HepG2 (cell line): Measurements from ENCODE around the gene YPEL5. TPM values are rescaled to one million over a fixed set of nuclear protein-coding genes. Genes with fewer than 3 reads are reported as not detected.

Experiments used
- FOXK1 ChIP-seq: sonication (generic); formaldehyde crosslinking; IDR thresholded peaks from 2 replicates; pipeline ENCODE4 v1.4.0; 2020; ENCODE audit warnings: low read depth, missing genetic modification reagents, borderline replicate concordance
- KDM2A ChIP-seq: sonication (generic); formaldehyde crosslinking; IDR thresholded peaks from 2 replicates; pipeline ENCODE4 v1.4.0; 2020; ENCODE audit warnings: low read depth, missing genetic modification reagents, borderline replicate concordance
- LCORL ChIP-seq, 2 experiments: fragments of 450-650 bp in 1 of 2; sonication (generic) in 1 of 2; formaldehyde crosslinking in 1 of 2; IDR thresholded peaks; 2 replicates each; pipeline versions ENCODE4 v1.5.0 to v1.6.1; 2017 to 2020; ENCODE audit warnings: antibody characterized with exemption in 1 of 2, missing genetic modification reagents in 1 of 2
- NCOA2 ChIP-seq: sonication (generic); formaldehyde crosslinking; IDR thresholded peaks from 2 replicates; pipeline ENCODE4 v1.8.0; 2022; ENCODE audit warnings: inconsistent platforms
- NR2F6 ChIP-seq, 2 experiments: IDR thresholded peaks; 2 replicates each; pipeline ENCODE4 v1.6.1; 2016; ENCODE audit warnings: antibody characterized with exemption in 1 of 2, mild to moderate bottlenecking in 1 of 2
- POLR2G ChIP-seq: fragments of 200-400 bp; formaldehyde crosslinking; IDR thresholded peaks from 2 replicates; pipeline ENCODE4 v1.6.1; 2018; ENCODE audit warnings: mild to moderate bottlenecking, low read depth, low read length, moderate library complexity
- ZNF781 ChIP-seq: sonication (generic); formaldehyde crosslinking; IDR thresholded peaks from 2 replicates; pipeline ENCODE4 v1.5.1; 2020; ENCODE audit warnings: borderline replicate concordance, mild to moderate bottlenecking, missing genetic modification reagents; ENCODE audit errors: not compliant biosample characterization
- polyA plus RNA-seq, 8 experiments: library from polyadenylated mRNA; depleted of rRNA in 3 of 8; stranded (reverse) in 7 of 8; unstranded in 1 of 8; fragments of >200 nt; fragmentation: Illumina TruSeq in 4 of 8; extraction: Trizol in 4 of 8; gene quantifications; 2 replicates each; pipeline versions ENCODE4 v1.2.1 to v1.2.3, GENCODE V29; 2011 to 2016; ENCODE audit warnings: low read depth in 4 of 8, missing spikeins in 1 of 8, mixed read lengths in 1 of 8; ENCODE audit not compliant: insufficient read depth in 1 of 8
- total RNA-seq, 5 experiments: library from RNA; depleted of rRNA; stranded (reverse); fragments of >200 nt; fragmentation: Illumina TruSeq; extraction: Trizol; gene quantifications; 2 replicates each; pipeline ENCODE4 v1.2.3, GENCODE V29; 2016; ENCODE audit warnings: low read depth in 1 of 5
- TF ChIP-seq, protein P1 (sequence below): sonication (generic); formaldehyde crosslinking; IDR thresholded peaks from 2 replicates; pipeline ENCODE4 v1.5.0; 2020; ENCODE audit warnings: mild to moderate bottlenecking, missing genetic modification reagents, borderline replicate concordance
- TF ChIP-seq, protein P2 (sequence below): IDR thresholded peaks from 2 replicates; pipeline ENCODE4 v1.4.0; 2020; ENCODE audit warnings: mild to moderate bottlenecking, missing genetic modification reagents
- TF ChIP-seq, protein P3 (sequence below): IDR thresholded peaks from 2 replicates; pipeline ENCODE4 v1.6.1; 2016; ENCODE audit warnings: low read depth
- TF ChIP-seq, protein P4 (sequence below): sonication (generic); formaldehyde crosslinking; IDR thresholded peaks from 2 replicates; pipeline ENCODE4 v1.4.0; 2020; ENCODE audit warnings: missing genetic modification reagents, borderline replicate concordance
- TF ChIP-seq, protein P5 (sequence below): sonication (generic); formaldehyde crosslinking; IDR thresholded peaks from 2 replicates; pipeline ENCODE4 v1.4.0; 2020; ENCODE audit warnings: mild to moderate bottlenecking, low read depth, missing genetic modification reagents

YPEL5 gene
- total and polyA plus RNA-seq, 2 of the 13 experiments (the other 11 are each of a cell fraction or from before 2014, with no cell fraction given), result 12.7 to 49.7 TPM

DNA sequence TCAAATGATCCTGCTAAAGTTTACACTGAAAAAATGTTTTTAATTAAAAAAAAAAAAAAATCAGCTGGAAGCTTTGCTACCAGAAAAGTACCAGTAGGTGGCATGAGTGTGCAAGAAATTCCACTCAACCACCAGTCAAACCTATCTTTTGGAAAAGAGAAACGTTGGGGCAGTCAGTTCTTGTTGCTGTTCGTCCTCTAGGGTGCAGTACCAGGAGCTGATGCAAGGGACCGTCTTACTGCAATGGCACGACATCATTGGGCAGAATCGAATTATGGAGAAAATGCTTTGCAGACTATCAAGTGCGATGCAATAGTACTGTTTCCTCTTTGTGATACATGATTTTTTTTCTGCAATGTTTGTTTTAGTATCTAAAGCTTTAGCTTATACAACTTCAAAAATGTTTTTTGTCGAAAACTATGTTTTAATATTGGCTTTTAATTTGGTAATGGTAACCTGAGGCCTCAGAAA is 18.3 kb downstream of the YPEL5 start (continued):
- TF ChIP-seq, protein P1, sequence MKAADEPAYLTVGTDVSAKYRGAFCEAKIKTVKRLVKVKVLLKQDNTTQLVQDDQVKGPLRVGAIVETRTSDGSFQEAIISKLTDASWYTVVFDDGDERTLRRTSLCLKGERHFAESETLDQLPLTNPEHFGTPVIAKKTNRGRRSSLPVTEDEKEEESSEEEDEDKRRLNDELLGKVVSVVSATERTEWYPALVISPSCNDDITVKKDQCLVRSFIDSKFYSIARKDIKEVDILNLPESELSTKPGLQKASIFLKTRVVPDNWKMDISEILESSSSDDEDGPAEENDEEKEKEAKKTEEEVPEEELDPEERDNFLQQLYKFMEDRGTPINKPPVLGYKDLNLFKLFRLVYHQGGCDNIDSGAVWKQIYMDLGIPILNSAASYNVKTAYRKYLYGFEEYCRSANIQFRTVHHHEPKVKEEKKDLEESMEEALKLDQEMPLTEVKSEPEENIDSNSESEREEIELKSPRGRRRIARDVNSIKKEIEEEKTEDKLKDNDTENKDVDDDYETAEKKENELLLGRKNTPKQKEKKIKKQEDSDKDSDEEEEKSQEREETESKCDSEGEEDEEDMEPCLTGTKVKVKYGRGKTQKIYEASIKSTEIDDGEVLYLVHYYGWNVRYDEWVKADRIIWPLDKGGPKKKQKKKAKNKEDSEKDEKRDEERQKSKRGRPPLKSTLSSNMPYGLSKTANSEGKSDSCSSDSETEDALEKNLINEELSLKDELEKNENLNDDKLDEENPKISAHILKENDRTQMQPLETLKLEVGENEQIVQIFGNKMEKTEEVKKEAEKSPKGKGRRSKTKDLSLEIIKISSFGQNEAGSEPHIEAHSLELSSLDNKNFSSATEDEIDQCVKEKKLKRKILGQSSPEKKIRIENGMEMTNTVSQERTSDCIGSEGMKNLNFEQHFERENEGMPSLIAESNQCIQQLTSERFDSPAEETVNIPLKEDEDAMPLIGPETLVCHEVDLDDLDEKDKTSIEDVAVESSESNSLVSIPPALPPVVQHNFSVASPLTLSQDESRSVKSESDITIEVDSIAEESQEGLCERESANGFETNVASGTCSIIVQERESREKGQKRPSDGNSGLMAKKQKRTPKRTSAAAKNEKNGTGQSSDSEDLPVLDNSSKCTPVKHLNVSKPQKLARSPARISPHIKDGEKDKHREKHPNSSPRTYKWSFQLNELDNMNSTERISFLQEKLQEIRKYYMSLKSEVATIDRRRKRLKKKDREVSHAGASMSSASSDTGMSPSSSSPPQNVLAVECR (CRISPR knock-in tag), result no peak
- no peak for TF ChIP-seq NCOA2 (CRISPR knock-in tag)
- no peak for TF ChIP-seq ZNF781 (CRISPR knock-in tag)
- TF ChIP-seq NR2F6 (IDR thresholded peaks at IDR 0.05), result no peak
- TF ChIP-seq NR2F6 (CRISPR knock-in tag; IDR thresholded peaks at IDR 0.05), result 0 out of 2 replicates have a peak, but pooled peaks have one; percentile 18
- TF ChIP-seq, protein P2, sequence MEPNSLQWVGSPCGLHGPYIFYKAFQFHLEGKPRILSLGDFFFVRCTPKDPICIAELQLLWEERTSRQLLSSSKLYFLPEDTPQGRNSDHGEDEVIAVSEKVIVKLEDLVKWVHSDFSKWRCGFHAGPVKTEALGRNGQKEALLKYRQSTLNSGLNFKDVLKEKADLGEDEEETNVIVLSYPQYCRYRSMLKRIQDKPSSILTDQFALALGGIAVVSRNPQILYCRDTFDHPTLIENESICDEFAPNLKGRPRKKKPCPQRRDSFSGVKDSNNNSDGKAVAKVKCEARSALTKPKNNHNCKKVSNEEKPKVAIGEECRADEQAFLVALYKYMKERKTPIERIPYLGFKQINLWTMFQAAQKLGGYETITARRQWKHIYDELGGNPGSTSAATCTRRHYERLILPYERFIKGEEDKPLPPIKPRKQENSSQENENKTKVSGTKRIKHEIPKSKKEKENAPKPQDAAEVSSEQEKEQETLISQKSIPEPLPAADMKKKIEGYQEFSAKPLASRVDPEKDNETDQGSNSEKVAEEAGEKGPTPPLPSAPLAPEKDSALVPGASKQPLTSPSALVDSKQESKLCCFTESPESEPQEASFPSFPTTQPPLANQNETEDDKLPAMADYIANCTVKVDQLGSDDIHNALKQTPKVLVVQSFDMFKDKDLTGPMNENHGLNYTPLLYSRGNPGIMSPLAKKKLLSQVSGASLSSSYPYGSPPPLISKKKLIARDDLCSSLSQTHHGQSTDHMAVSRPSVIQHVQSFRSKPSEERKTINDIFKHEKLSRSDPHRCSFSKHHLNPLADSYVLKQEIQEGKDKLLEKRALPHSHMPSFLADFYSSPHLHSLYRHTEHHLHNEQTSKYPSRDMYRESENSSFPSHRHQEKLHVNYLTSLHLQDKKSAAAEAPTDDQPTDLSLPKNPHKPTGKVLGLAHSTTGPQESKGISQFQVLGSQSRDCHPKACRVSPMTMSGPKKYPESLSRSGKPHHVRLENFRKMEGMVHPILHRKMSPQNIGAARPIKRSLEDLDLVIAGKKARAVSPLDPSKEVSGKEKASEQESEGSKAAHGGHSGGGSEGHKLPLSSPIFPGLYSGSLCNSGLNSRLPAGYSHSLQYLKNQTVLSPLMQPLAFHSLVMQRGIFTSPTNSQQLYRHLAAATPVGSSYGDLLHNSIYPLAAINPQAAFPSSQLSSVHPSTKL (CRISPR knock-in tag), result peak; percentile 20; the same call in 1 of the 2 replicates
- TF ChIP-seq LCORL (IDR thresholded peaks at IDR 0.05), result no peak
- peak; percentile 52; the same call in 1 of the 2 replicates for TF ChIP-seq LCORL (CRISPR knock-in tag; IDR thresholded peaks at IDR 0.05)
- TF ChIP-seq, protein P3, sequence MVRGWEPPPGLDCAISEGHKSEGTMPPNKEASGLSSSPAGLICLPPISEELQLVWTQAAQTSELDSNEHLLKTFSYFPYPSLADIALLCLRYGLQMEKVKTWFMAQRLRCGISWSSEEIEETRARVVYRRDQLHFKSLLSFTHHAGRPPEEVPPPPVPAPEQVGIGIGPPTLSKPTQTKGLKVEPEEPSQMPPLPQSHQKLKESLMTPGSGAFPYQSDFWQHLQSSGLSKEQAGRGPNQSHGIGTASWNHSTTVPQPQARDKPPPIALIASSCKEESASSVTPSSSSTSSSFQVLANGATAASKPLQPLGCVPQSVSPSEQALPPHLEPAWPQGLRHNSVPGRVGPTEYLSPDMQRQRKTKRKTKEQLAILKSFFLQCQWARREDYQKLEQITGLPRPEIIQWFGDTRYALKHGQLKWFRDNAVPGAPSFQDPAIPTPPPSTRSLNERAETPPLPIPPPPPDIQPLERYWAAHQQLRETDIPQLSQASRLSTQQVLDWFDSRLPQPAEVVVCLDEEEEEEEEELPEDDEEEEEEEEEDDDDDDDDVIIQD (CRISPR knock-in tag), result peak; percentile 73; the same call in 1 of the 2 replicates
- TF ChIP-seq, protein P4, sequence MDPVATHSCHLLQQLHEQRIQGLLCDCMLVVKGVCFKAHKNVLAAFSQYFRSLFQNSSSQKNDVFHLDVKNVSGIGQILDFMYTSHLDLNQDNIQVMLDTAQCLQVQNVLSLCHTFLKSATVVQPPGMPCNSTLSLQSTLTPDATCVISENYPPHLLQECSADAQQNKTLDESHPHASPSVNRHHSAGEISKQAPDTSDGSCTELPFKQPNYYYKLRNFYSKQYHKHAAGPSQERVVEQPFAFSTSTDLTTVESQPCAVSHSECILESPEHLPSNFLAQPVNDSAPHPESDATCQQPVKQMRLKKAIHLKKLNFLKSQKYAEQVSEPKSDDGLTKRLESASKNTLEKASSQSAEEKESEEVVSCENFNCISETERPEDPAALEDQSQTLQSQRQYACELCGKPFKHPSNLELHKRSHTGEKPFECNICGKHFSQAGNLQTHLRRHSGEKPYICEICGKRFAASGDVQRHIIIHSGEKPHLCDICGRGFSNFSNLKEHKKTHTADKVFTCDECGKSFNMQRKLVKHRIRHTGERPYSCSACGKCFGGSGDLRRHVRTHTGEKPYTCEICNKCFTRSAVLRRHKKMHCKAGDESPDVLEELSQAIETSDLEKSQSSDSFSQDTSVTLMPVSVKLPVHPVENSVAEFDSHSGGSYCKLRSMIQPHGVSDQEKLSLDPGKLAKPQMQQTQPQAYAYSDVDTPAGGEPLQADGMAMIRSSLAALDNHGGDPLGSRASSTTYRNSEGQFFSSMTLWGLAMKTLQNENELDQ (CRISPR knock-in tag), result 0 out of 2 replicates have a peak, but pooled peaks have one; percentile 28
- no peak for TF ChIP-seq POLR2G
- 0 out of 2 replicates have a peak, but pooled peaks have one; percentile 26 for TF ChIP-seq KDM2A (CRISPR knock-in tag)
- TF ChIP-seq FOXK1 (CRISPR knock-in tag), result peak; percentile 61; the same call in 1 of the 2 replicates
- TF ChIP-seq, protein P5, sequence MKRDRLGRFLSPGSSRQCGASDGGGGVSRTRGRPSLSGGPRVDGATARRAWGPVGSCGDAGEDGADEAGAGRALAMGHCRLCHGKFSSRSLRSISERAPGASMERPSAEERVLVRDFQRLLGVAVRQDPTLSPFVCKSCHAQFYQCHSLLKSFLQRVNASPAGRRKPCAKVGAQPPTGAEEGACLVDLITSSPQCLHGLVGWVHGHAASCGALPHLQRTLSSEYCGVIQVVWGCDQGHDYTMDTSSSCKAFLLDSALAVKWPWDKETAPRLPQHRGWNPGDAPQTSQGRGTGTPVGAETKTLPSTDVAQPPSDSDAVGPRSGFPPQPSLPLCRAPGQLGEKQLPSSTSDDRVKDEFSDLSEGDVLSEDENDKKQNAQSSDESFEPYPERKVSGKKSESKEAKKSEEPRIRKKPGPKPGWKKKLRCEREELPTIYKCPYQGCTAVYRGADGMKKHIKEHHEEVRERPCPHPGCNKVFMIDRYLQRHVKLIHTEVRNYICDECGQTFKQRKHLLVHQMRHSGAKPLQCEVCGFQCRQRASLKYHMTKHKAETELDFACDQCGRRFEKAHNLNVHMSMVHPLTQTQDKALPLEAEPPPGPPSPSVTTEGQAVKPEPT (CRISPR knock-in tag), result no peak
